Measurements from ENCODE around the gene FUCA2. TPM values are rescaled to one million over a fixed set of nuclear protein-coding genes. Genes with fewer than 3 reads are reported as not detected.

The FUCA2 gene
- total and polyA plus RNA-seq, 11 donors, result 18.0 to 68.6 (median 34.8) TPM

DNA sequence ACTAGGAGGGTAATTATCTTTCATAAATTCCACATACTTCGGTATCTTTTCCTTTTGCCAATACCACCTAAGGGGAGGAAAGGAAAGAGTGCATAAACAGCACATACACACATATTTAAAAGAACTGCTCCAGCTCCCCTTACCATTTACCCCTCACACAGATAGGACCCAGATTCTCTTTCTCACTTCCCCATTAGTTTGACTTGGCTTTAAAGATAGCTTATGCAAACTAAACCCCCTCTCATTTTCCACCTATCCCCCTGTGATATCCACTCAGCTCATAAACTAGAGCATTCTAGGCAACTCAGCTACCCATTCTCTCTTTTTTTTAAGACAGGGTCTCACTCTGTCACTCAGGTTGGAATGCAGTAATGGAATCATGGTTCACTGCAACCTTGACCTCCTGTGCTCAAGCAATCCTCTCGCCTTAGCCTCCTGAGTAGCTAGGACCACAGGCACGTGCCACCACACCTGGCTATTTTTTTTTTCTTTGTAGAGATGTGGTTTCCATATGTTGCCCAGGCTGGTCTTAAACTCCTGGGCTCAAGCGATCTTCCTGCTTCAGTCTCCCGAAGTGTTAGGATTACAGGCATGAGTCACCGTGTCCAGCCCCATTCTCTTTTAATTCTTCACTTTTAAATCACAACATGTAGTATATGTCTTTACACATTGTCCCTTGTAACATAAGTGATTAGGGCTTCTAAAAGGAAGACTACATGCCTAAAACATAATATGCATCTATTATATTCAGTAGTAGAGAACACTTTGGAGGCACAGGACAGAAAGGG lies 4.0 kb downstream of the FUCA2 start:
- peaks cover 0 to 53% (median 49%) of the 10 kb centered on the region in 9 donors for H3K36me3 ChIP-seq
- no peak overlapping the region for H3K27ac ChIP-seq
- 94 to 95% (median 94%) methylated on average over 6 of the region's 6 CpGs for WGBS, 4 donors
- peaks cover 0 to 28% (median 21%) of the 10 kb centered on the region in 12 donors for H3K4me1 ChIP-seq
- intact Hi-C loops (cut with DNase I), result no loop called here
- DNase-seq (no peak), ATAC-seq (no peak)
- TF ChIP-seq, protein P1, sequence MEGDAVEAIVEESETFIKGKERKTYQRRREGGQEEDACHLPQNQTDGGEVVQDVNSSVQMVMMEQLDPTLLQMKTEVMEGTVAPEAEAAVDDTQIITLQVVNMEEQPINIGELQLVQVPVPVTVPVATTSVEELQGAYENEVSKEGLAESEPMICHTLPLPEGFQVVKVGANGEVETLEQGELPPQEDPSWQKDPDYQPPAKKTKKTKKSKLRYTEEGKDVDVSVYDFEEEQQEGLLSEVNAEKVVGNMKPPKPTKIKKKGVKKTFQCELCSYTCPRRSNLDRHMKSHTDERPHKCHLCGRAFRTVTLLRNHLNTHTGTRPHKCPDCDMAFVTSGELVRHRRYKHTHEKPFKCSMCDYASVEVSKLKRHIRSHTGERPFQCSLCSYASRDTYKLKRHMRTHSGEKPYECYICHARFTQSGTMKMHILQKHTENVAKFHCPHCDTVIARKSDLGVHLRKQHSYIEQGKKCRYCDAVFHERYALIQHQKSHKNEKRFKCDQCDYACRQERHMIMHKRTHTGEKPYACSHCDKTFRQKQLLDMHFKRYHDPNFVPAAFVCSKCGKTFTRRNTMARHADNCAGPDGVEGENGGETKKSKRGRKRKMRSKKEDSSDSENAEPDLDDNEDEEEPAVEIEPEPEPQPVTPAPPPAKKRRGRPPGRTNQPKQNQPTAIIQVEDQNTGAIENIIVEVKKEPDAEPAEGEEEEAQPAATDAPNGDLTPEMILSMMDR (IDR thresholded peaks at IDR 0.05), result no peak
- no peak for TF ChIP-seq POLR2A (IDR thresholded peaks at IDR 0.05)
- H3K4me3 ChIP-seq, result no peak overlapping the region
- H3K27me3 ChIP-seq, result no peaks in the 10 kb centered on the region
- H3K9me3 ChIP-seq, result no peaks in the 10 kb centered on the region

DNA sequence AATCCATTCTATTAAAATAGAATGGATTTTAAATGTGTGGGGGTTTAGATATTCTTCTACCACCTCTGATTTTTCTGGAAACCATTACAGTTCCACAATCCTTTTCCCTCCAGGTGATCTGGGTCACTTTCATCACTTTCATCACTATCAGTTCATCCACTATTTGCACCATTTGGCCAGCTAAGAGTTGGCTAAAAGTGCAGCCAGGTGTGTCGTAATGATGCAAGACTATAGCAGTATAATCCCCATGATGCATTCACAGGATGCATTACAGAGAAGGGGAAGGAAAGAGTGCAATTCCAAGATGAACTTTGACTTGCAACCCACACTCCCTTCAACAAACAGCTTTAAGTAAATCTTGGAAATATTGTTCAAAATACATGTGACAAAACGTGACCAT lies 4.9 kb downstream of the FUCA2 start:
- H3K4me1 ChIP-seq, result peaks cover 0 to 21% (median 16%) of the 10 kb centered on the region in 12 donors
- H3K9me3 ChIP-seq, result no peaks in the 10 kb centered on the region
- TF ChIP-seq, protein P1 (IDR thresholded peaks at IDR 0.05), result no peak
- no peak for TF ChIP-seq POLR2A (IDR thresholded peaks at IDR 0.05)
- no peak overlapping the region for H3K27ac ChIP-seq
- H3K36me3 ChIP-seq, result peaks cover 0 to 63% (median 57%) of the 10 kb centered on the region in 9 donors
- ATAC-seq (no peak), DNase-seq (no peak)
- intact Hi-C loops (cut with DNase I), result no loop called here
- 89 to 96% (median 92%) methylated on average over 2 of the region's 2 CpGs for whole genome bisulfite sequencing, 4 donors
- no peak overlapping the region for H3K4me3 ChIP-seq
- no peaks in the 10 kb centered on the region for H3K27me3 ChIP-seq

DNA sequence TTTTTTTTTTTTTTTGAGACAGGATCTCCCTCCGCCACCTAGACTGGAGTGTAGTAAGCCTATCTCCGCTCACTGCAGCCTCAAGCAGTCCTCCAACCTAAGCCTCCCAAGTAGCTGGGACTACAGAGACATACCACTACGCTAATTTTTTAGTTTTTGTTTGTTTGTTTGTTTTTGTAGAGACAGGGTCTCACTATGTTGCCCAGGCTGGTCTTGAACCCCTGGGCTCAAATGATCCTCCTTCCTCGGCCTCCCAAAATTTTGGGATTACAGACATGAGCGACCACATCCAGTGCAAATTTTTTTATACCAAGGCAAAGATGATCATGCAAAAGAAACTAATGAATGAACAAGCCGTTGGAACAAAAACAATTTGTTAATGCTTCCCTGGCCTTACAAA lies 5.3 kb downstream of the FUCA2 start:
- TF ChIP-seq, protein P1 (IDR thresholded peaks at IDR 0.05), result no peak
- no peak for TF ChIP-seq POLR2A (IDR thresholded peaks at IDR 0.05)
- DNase-seq (no peak), ATAC-seq (no peak)
- Histone ChIP-seq H3K27ac (no peak overlapping the region), H3K4me1 (peaks cover 0 to 21% (median 14%) of the 10 kb centered on the region in 12 donors), H3K4me3 (no peak overlapping the region), H3K27me3 (no peaks in the 10 kb centered on the region), H3K9me3 (no peaks in the 10 kb centered on the region), H3K36me3 (peaks cover 0 to 67% (median 61%) of the 10 kb centered on the region in 9 donors)
- WGBS, 4 donors, result 94 to 97% (median 96%) methylated on average over 6 of the region's 6 CpGs
- intact Hi-C loops (cut with DNase I), result no loop called here

DNA sequence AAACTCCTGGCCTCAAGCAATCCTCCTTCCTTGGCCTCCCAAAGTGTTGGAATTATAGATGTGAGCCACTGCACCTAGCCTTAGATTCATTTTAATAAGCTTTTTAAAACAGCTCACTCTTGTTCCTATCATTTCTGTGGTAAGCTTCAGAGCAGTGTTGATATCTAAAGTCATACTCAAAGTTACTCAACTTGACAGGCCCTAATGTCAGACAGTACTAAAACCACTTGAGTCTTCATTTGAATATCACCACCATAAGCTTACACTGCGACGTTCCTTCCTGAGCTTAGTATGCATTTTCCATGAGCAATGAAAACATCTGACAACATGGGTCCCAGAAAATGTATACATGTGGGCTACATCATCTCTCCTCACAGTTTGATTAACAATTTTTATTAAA lies 6.0 kb downstream of the FUCA2 start:
- no peak for TF ChIP-seq POLR2A (IDR thresholded peaks at IDR 0.05)
- TF ChIP-seq, protein P1 (IDR thresholded peaks at IDR 0.05), result no peak
- DNase-seq (no peak), ATAC-seq (no peak)
- Histone ChIP-seq H3K4me3 (no peak overlapping the region), H3K9me3 (no peaks in the 10 kb centered on the region), H3K36me3 (peaks cover 0 to 73% (median 68%) of the 10 kb centered on the region in 9 donors), H3K27me3 (no peaks in the 10 kb centered on the region), H3K27ac (no peak overlapping the region), H3K4me1 (peaks cover 0 to 20% (median 13%) of the 10 kb centered on the region in 12 donors)
- intact Hi-C loops (cut with DNase I), result no loop called here
- 78 to 86% (median 82%) methylated on average over 2 of the region's 2 CpGs for WGBS, 4 donors
